ENCODE results near the gene FKBP10.

Gene FKBP10

GRCh38 chr17:41814195-41814594, 1.4 kb downstream of the FKBP10 start:
- DNase-seq (ENCODE audit: low read depth in 1 of 2, low spot score in 1 of 2) = no peak
- Histone ChIP-seq H3K27me3 (ENCODE audit: insufficient read depth, poor library complexity, severe bottlenecking) (peaks cover 18% of the 10 kb centered on the region), H3K4me3 (replicated peaks; ENCODE audit: insufficient read depth, low read length) (no peak overlapping the region), H3K27ac (replicated peaks) (no peak overlapping the region)
- TF ChIP-seq REST (IDR thresholded peaks at IDR 0.05; ENCODE audit: insufficient replicate concordance, low read depth) (peak; percentile 37), POLR2AphosphoS5 (IDR thresholded peaks at IDR 0.05; ENCODE audit: low read depth) (no peak)

- TF ChIP-seq CTCF (IDR thresholded peaks at IDR 0.05; ENCODE audit: insufficient read depth, low read length) (no peak), POLR2AphosphoS5 (IDR thresholded peaks at IDR 0.05; ENCODE audit: low read depth) (no peak), SPI1 (IDR thresholded peaks at IDR 0.05; ENCODE audit: borderline replicate concordance, low read depth) (no peak), REST (IDR thresholded peaks at IDR 0.05; ENCODE audit: insufficient replicate concordance, low read depth) (no peak), GABPA (IDR thresholded peaks at IDR 0.05; ENCODE audit: low read depth) (no peak)
- Histone ChIP-seq H3K4me3 (replicated peaks; ENCODE audit: insufficient read depth, low read length) (no peak overlapping the region), H3K27ac (replicated peaks) (no peak overlapping the region), H3K27me3 (ENCODE audit: insufficient read depth, poor library complexity, severe bottlenecking) (peaks cover 8% of the 10 kb centered on the region)
- DNase-seq (ENCODE audit: low read depth in 1 of 2, low spot score in 1 of 2) = no peak
These were observed 4.0 kb downstream of the FKBP10 start for GRCh38 chr17:41816637-41817320.

GRCh38 chr17:41818024-41818423, 5.2 kb downstream of the FKBP10 start:
- no peak overlapping the region for H3K27ac ChIP-seq (replicated peaks)
- peaks cover 3% of the 10 kb centered on the region for H3K27me3 ChIP-seq (ENCODE audit: insufficient read depth, poor library complexity, severe bottlenecking)
- no peak for DNase-seq (ENCODE audit: low read depth in 1 of 2, low spot score in 1 of 2)
- no peak for TF ChIP-seq GABPA (IDR thresholded peaks at IDR 0.05; ENCODE audit: low read depth)
- H3K4me3 ChIP-seq (replicated peaks; ENCODE audit: insufficient read depth, low read length) = no peak overlapping the region

- no peak overlapping the region for H3K4me3 ChIP-seq (replicated peaks; ENCODE audit: insufficient read depth, low read length)
- DNase-seq (ENCODE audit: low read depth in 1 of 2, low spot score in 1 of 2) = no peak
- H3K27me3 ChIP-seq (ENCODE audit: insufficient read depth, poor library complexity, severe bottlenecking) = no peaks in the 10 kb centered on the region
- no peak overlapping the region for H3K27ac ChIP-seq (replicated peaks)
- no peak for TF ChIP-seq GABPA (IDR thresholded peaks at IDR 0.05; ENCODE audit: low read depth)
- TF ChIP-seq SPI1 (IDR thresholded peaks at IDR 0.05; ENCODE audit: borderline replicate concordance, low read depth) = no peak
- no peak for TF ChIP-seq CTCF (IDR thresholded peaks at IDR 0.05; ENCODE audit: insufficient read depth, low read length)
- TF ChIP-seq POLR2AphosphoS5 (IDR thresholded peaks at IDR 0.05; ENCODE audit: low read depth) = no peak
These were observed 9.0 kb downstream of the FKBP10 start for GRCh38 chr17:41821776-41822175.
